WTC11 (cell line): Measurements from ENCODE around the gene SLC17A5.

Experiments
- CBFB ChIP-seq: sonication (generic); formaldehyde crosslinking; IDR thresholded peaks from 2 replicates; pipeline ENCODE4 v1.8.1; 2022; ENCODE audit warnings: mild to moderate bottlenecking, low read depth, missing genetic modification reagents
- CTCF ChIP-seq: fragments of 200-600 bp; IDR thresholded peaks from 2 replicates; pipeline ENCODE4 v1.8.0; 2022; ENCODE audit warnings: antibody characterized with exemption
- FOXK1 ChIP-seq: sonication (generic); formaldehyde crosslinking; IDR thresholded peaks from 2 replicates; pipeline ENCODE4 v1.8.0; 2022; ENCODE audit warnings: mild to moderate bottlenecking, moderate library complexity, missing genetic modification reagents
- NFYB ChIP-seq: sonication (generic); formaldehyde crosslinking; conservative IDR thresholded peaks from 2 replicates; pipeline ENCODE4 v1.8.0; 2022; ENCODE audit warnings: low read depth, missing genetic modification reagents
- SP1 ChIP-seq: sonication (generic); formaldehyde crosslinking; conservative IDR thresholded peaks from 2 replicates; pipeline ENCODE4 v1.8.1; 2022; ENCODE audit warnings: missing genetic modification reagents

- TF ChIP-seq NFYB (CRISPR knock-in tag) (no peak), CTCF (no peak), SP1 (CRISPR knock-in tag) (no peak), CBFB (CRISPR knock-in tag) (no peak), FOXK1 (CRISPR knock-in tag) (no peak)
These were observed 15.2 kb upstream of the SLC17A5 start for GRCh38 chr6:73669005-73669404.
